C4-2B (cell line): Measurements from ENCODE around the gene PRKG1.

ENCODE experiments used
- H3K27ac ChIP-seq: fragments of 450-650 bp; 2 replicates; pipeline ENCODE4 v1.5.1; 2017
- ZFX ChIP-seq: fragments of 450-650 bp; IDR thresholded peaks from 2 replicates; pipeline ENCODE4 v1.6.1; 2017
- TF ChIP-seq, protein P1 (sequence below): fragments of 450-650 bp; conservative IDR thresholded peaks from 2 replicates; pipeline ENCODE4 v1.5.1; 2017; ENCODE audit warnings: mild to moderate bottlenecking

The PRKG1 gene

DNA sequence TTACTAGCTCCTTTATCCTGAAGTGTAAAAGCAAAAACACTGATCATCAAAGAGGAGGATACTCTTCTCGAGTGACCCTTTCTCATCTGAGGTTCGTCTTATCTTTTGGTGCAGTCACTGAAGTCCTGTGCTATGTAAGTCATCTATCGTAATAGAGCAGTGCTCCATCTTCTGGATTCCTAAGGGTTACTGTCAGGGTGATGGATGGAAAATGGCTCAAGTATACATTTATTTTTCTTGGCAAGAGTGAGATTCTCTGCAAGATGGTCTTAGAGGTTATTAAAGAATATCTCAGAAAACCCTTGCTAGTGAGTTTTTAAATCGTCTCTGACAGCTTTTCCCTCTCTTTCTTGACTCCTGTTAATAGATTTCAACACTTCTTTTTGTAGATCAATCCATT lies 12.4 kb downstream of the PRKG1 start:
- no peak for TF ChIP-seq ZFX
- TF ChIP-seq, protein P1, sequence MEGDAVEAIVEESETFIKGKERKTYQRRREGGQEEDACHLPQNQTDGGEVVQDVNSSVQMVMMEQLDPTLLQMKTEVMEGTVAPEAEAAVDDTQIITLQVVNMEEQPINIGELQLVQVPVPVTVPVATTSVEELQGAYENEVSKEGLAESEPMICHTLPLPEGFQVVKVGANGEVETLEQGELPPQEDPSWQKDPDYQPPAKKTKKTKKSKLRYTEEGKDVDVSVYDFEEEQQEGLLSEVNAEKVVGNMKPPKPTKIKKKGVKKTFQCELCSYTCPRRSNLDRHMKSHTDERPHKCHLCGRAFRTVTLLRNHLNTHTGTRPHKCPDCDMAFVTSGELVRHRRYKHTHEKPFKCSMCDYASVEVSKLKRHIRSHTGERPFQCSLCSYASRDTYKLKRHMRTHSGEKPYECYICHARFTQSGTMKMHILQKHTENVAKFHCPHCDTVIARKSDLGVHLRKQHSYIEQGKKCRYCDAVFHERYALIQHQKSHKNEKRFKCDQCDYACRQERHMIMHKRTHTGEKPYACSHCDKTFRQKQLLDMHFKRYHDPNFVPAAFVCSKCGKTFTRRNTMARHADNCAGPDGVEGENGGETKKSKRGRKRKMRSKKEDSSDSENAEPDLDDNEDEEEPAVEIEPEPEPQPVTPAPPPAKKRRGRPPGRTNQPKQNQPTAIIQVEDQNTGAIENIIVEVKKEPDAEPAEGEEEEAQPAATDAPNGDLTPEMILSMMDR, result no peak
- H3K27ac ChIP-seq, result no peak overlapping the region

DNA sequence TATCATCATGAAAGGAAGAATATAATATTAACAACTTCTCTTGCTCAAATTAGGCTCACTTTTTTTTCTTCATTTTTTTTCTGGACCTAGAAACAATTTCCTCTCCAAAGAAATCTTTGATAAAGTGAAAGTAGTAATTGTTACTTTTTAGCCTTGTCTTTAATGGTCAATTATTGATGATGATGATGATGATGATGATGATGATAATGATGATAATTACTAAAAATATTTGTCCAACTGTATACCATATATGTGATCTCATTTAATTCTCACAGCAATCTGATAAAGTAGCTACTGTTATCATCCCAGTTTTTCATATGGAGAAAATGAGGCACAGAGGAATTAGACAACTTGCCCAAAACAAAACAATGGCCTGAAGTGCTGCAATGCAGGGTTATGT lies 12.8 kb downstream of the PRKG1 start:
- TF ChIP-seq ZFX, result no peak
- TF ChIP-seq, protein P1, result no peak
- H3K27ac ChIP-seq, result no peak overlapping the region

DNA sequence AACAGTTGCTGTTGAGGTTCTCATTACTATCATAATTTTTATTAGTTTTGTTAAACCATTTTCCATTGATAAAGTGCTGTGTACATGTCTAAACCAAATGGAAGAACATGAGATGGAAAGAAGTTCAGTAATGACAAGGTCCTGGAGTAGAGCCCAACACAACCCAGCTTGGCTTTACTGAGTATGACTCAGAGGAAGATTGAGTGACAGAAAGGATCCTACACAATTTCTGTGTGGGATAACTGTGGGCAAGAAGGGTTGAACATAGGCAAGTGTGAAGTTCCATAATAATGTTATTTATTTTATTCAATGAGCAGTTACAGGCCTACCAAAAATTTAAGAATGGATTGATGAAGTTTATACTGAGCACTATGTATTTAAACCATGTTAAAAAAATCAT lies 15.9 kb downstream of the PRKG1 start:
- TF ChIP-seq ZFX, result no peak
- TF ChIP-seq, protein P1, result no peak
- no peak overlapping the region for H3K27ac ChIP-seq

DNA sequence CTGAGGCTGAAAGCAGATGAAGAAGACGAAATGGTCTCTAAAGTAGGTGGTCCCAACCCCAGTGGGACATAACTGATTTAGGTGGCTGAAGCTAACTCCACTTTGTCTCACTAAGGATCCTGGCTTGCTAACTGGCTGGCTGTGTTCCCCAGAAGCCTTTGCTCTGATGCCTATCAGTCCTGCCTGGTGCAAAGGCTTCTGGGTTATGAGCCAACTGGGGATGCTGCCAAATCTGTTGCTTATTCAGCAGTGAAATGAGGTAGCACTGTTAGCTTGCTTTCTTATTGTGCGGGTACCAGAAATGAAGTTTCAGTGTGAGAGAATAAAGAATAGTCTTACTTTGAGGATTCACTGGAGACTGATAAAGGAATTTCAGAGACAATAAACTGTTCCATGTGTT lies 18.1 kb downstream of the PRKG1 start:
- H3K27ac ChIP-seq, result no peak overlapping the region
- TF ChIP-seq ZFX, result no peak
- TF ChIP-seq, protein P1, result no peak

DNA sequence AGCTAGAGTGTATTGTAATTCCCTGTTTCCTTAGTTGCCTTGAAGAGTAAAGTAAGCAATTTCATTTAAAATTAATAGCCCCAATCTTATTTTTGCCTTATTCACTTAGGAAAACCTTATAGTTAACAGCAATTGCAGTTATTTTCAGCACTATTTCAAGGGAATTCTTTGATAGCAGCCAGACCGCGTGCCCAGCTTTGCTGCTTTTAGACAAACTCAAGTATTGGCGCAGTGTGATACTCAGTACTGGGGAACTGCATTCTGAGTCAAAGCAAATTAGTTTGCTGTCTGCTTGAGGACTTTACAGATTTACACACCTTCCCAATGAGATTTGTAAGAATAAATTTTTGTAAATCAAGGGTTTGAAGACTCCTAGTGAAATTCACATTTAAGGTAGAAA lies 21.2 kb downstream of the PRKG1 start:
- TF ChIP-seq ZFX, result no peak
- TF ChIP-seq, protein P1, result no peak
- H3K27ac ChIP-seq, result no peak overlapping the region

DNA sequence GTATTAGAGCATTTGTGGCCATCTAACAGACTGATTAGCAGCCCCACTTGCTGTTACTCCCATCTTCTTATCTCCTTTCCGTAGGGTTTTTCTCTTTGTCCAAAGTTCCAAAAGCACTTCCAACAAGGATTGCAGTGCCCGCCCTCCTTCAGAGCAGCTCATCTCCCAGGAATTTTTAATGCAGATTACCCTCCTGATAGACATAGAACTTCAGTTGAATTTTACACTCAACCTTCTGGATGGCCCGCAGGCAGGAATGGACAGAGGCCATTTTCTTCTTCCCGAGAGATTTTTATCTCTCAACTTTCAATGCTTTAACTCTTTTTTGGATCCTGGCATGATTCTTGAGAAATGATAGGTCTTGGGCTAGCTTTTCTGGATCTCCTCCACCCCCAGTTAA lies 23.3 kb downstream of the PRKG1 start:
- no peak for TF ChIP-seq ZFX
- TF ChIP-seq, protein P1, result no peak

DNA sequence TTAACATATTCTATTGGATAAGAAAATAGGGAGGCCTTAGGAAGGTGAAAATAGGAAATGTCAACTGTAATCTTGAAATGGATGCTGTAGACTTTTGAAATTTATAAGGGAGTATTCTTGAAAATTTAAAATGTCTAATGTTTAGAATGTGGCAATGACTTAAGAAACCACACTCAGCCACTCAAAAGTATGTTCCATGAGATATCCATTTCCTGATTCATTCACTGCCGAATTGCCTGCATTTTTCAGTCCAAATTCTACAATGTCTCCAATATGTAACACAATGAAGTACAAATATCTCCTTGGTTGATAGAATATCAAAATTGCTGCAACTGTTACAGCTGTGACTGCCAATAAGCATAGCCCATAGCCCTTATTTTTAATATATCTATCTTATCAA lies 25.9 kb downstream of the PRKG1 start:
- no peak for TF ChIP-seq ZFX
- TF ChIP-seq, protein P1, result no peak
- no peak overlapping the region for H3K27ac ChIP-seq

More for the DNA sequence above, 23.3 kb downstream of the PRKG1 start:
- no peak overlapping the region for H3K27ac ChIP-seq
